HEK293 (cell line): ENCODE results near the gene FGA.

Experiments used
- CTCF ChIA-PET: fragments of 350-600 bp; formaldehyde crosslinking; extraction: SDS; loops from one replicate; lab custom pipeline; 2021; ENCODE audit warnings: antibody characterized with exemption; lab: Yijun Ruan, JAX
- POLR2A ChIA-PET: fragments of 300-600 bp; formaldehyde crosslinking; extraction: SDS; loops from one replicate; lab custom pipeline; 2020; ENCODE audit warnings: antibody characterized with exemption, inconsistent platforms; lab: Yijun Ruan, JAX
- H3K27ac ChIP-seq: fragments of 200-500 bp; sonication (Bioruptor generic); 2 replicates; pipeline ENCODE4 v1.5.1; 2014; ENCODE audit warnings: low read depth, low read length, control low read depth, inconsistent platforms; ENCODE audit errors: extremely low read depth
- H3K36me3 ChIP-seq, 2 experiments: fragments of 200-500 bp in 1 of 2; sonication (Bioruptor generic) in 1 of 2; 1 replicate in 1 of 2; 2 replicates in 1 of 2; pipeline ENCODE4 v1.5.1; 2014 to 2017; ENCODE audit warnings: inconsistent platforms in 2 of 2, low read length in 2 of 2; ENCODE audit not compliant: control insufficient read depth in 2 of 2, insufficient read depth in 1 of 2
- H3K4me1 ChIP-seq: fragments of 200-500 bp; sonication (Bioruptor generic); 2 replicates; pipeline ENCODE4 v1.5.1; 2014; ENCODE audit warnings: mild to moderate bottlenecking, low read length, inconsistent platforms; ENCODE audit not compliant: control insufficient read depth, insufficient read depth
- H3K4me3 ChIP-seq: 2 replicates; pipeline ENCODE4 v1.5.1; 2011; ENCODE audit warnings: low read depth, mild to moderate bottlenecking, control low read depth, low read length, moderate library complexity
- H3K9me3 ChIP-seq: fragments of 200-500 bp; sonication (Bioruptor generic); 2 replicates; pipeline ENCODE4 v1.5.1; 2014; ENCODE audit warnings: low read depth, low read length, inconsistent platforms; ENCODE audit not compliant: control insufficient read depth, insufficient read depth
- BCL11A ChIP-seq: fragments of 450-650 bp; formaldehyde crosslinking; IDR thresholded peaks from 2 replicates; pipeline ENCODE4 v1.5.1; 2016; ENCODE audit warnings: low read depth, missing biosample characterization, missing genetic modification characterization
- HOXC10 ChIP-seq: sonication (generic); formaldehyde crosslinking; IDR thresholded peaks from 2 replicates; pipeline ENCODE4 v1.8.1; 2023; ENCODE audit warnings: mild to moderate bottlenecking, missing genetic modification reagents
- KLF8 ChIP-seq: fragments of 450-650 bp; formaldehyde crosslinking; IDR thresholded peaks from 2 replicates; pipeline ENCODE4 v1.5.1; 2016; ENCODE audit warnings: missing biosample characterization, missing genetic modification characterization
- MEIS1 ChIP-seq: sonication (generic); formaldehyde crosslinking; IDR thresholded peaks from 2 replicates; pipeline ENCODE4 v1.8.1; 2022; ENCODE audit warnings: missing genetic modification reagents, mild to moderate bottlenecking, borderline replicate concordance
- SP2 ChIP-seq: fragments of 450-650 bp; formaldehyde crosslinking; IDR thresholded peaks from 2 replicates; pipeline ENCODE4 v1.5.1; 2016; ENCODE audit warnings: missing biosample characterization, missing genetic modification characterization
- SP3 ChIP-seq: fragments of 450-650 bp; formaldehyde crosslinking; IDR thresholded peaks from 2 replicates; pipeline ENCODE4 v1.5.1; 2016; ENCODE audit warnings: missing biosample characterization, missing genetic modification characterization
- SP7 ChIP-seq: fragments of 450-650 bp; formaldehyde crosslinking; IDR thresholded peaks from 2 replicates; pipeline ENCODE4 v1.5.1; 2016; ENCODE audit warnings: missing biosample characterization, missing genetic modification characterization
- TRIM28 ChIP-seq: IDR thresholded peaks from 2 replicates; pipeline ENCODE4 v1.6.1; 2011; ENCODE audit warnings: low read length, control low read depth, borderline replicate concordance
- ZBTB17 ChIP-seq: fragments of 450-650 bp; formaldehyde crosslinking; IDR thresholded peaks from 2 replicates; pipeline ENCODE4 v1.5.1; 2016; ENCODE audit warnings: missing biosample characterization, missing genetic modification characterization
- ZBTB21 ChIP-seq: fragments of 450-650 bp; formaldehyde crosslinking; IDR thresholded peaks from 2 replicates; pipeline ENCODE4 v1.5.1; 2017; ENCODE audit warnings: missing biosample characterization, missing genetic modification characterization
- ZEB2 ChIP-seq: fragments of 450-650 bp; formaldehyde crosslinking; IDR thresholded peaks from 2 replicates; pipeline ENCODE4 v1.5.1; 2016; ENCODE audit warnings: missing biosample characterization, missing genetic modification characterization
- ZNF169 ChIP-seq: fragments of 450-650 bp; formaldehyde crosslinking; IDR thresholded peaks from 2 replicates; pipeline ENCODE4 v1.5.1; 2016; ENCODE audit warnings: missing biosample characterization, missing genetic modification characterization
- ZNF174 ChIP-seq: fragments of 450-650 bp; formaldehyde crosslinking; IDR thresholded peaks from 2 replicates; pipeline ENCODE4 v1.5.0; 2017; ENCODE audit warnings: missing biosample characterization, mild to moderate bottlenecking, missing genetic modification characterization
- ZNF221 ChIP-seq: fragments of 450-650 bp; formaldehyde crosslinking; IDR thresholded peaks from 2 replicates; pipeline ENCODE4 v1.5.1; 2017; ENCODE audit warnings: missing biosample characterization, missing genetic modification characterization, borderline replicate concordance
- ZNF248 ChIP-seq: fragments of 450-650 bp; formaldehyde crosslinking; IDR thresholded peaks from 2 replicates; pipeline ENCODE4 v1.5.1; 2017; ENCODE audit warnings: missing biosample characterization, missing genetic modification characterization
- ZNF280D ChIP-seq: fragments of 450-650 bp; formaldehyde crosslinking; IDR thresholded peaks from 2 replicates; pipeline ENCODE4 v1.5.1; 2016; ENCODE audit warnings: missing biosample characterization, missing genetic modification characterization
- ZNF335 ChIP-seq: fragments of 450-650 bp; formaldehyde crosslinking; conservative IDR thresholded peaks from 2 replicates; pipeline ENCODE4 v1.5.1; 2016; ENCODE audit warnings: missing biosample characterization, missing genetic modification characterization
- ZNF398 ChIP-seq: fragments of 450-650 bp; formaldehyde crosslinking; IDR thresholded peaks from 2 replicates; pipeline ENCODE4 v1.5.1; 2017; ENCODE audit warnings: missing biosample characterization, missing genetic modification characterization
- ZNF423 ChIP-seq: fragments of 450-650 bp; formaldehyde crosslinking; IDR thresholded peaks from 2 replicates; pipeline ENCODE4 v1.5.1; 2016; ENCODE audit warnings: missing biosample characterization, missing genetic modification characterization
- ZNF48 ChIP-seq: fragments of 450-650 bp; formaldehyde crosslinking; IDR thresholded peaks from 2 replicates; pipeline ENCODE4 v1.5.1; 2016; ENCODE audit warnings: missing biosample characterization, missing genetic modification characterization
- ZNF501 ChIP-seq: fragments of 450-650 bp; formaldehyde crosslinking; IDR thresholded peaks from 2 replicates; pipeline ENCODE4 v1.5.1; 2016; ENCODE audit warnings: missing biosample characterization, missing genetic modification characterization
- ZNF518A ChIP-seq: fragments of 450-650 bp; formaldehyde crosslinking; conservative IDR thresholded peaks from 2 replicates; pipeline ENCODE4 v1.5.1; 2016; ENCODE audit warnings: low read depth, missing biosample characterization, missing genetic modification characterization
- ZNF585B ChIP-seq: fragments of 450-650 bp; formaldehyde crosslinking; IDR thresholded peaks from 2 replicates; pipeline ENCODE4 v1.5.1; 2016; ENCODE audit warnings: missing biosample characterization, missing genetic modification characterization
- ZNF600 ChIP-seq: fragments of 450-650 bp; formaldehyde crosslinking; IDR thresholded peaks from 2 replicates; pipeline ENCODE4 v1.5.1; 2016; ENCODE audit warnings: missing biosample characterization, missing genetic modification characterization
- ZNF664 ChIP-seq: fragments of 450-650 bp; formaldehyde crosslinking; IDR thresholded peaks from 2 replicates; pipeline ENCODE4 v1.5.1; 2016; ENCODE audit warnings: missing biosample characterization, missing genetic modification characterization
- ZXDB ChIP-seq: fragments of 450-650 bp; formaldehyde crosslinking; IDR thresholded peaks from 2 replicates; pipeline ENCODE4 v1.5.1; 2016; ENCODE audit warnings: missing biosample characterization, missing genetic modification characterization

FGA gene

GRCh38 chr4:154549894-154550790 is 40.4 kb downstream of the FGA start, which contains the start of gene PLRG1:
Gene PLRG1 (minus strand): TSS chr4:154550400. CDS start chr4:154550308, 92 bp downstream.
- ChIA-PET POLR2A (interaction anchor here (0.7 to 1.1 kb wide), 6 partner anchors 9 to 171 kb away, joined by 3 to 7 read pairs (median 3); partner anchors contain the start of gene DCHS2), CTCF (interaction anchor here (0.6 to 15.4 kb wide), 10 partner anchors 9 to 800 kb away, joined by 3 to 429 read pairs (median 4); partner anchors contain the start of genes FGB and FGG)
- H3K36me3 ChIP-seq = peaks cover 17 to 34% of the 10 kb centered on the region in 2 experiments; a peak in 2 of 3 replicates
- peak within 1 kb of the TSS; percentile 7 for H3K27ac ChIP-seq
- H3K4me1 ChIP-seq = peaks cover 2% of the 10 kb centered on the region
- H3K4me3 ChIP-seq = peak within 1 kb of the TSS; percentile 69
- no peaks in the 10 kb centered on the region for H3K9me3 ChIP-seq
- TF ChIP-seq TRIM28 = peak; percentile 12; the same call in 1 of the 2 replicates
- TF ChIP-seq MEIS1 (CRISPR knock-in tag) = no peak
- 0 out of 2 replicates have a peak, but pooled peaks have one; percentile 40 for TF ChIP-seq ZNF600 (tag by site-specific recombination)
- TF ChIP-seq ZNF335 (tag by site-specific recombination) = peak; percentile 19; the same call in 1 of the 2 replicates
- TF ChIP-seq ZBTB21 (tag by site-specific recombination) = no peak
- no peak for TF ChIP-seq ZNF280D (tag by site-specific recombination)
- no peak for TF ChIP-seq ZNF398
- TF ChIP-seq ZNF169 (tag by site-specific recombination) = no peak
- no peak for TF ChIP-seq ZNF248 (tag by site-specific recombination)
- no peak for TF ChIP-seq ZNF423 (tag by site-specific recombination)
- TF ChIP-seq KLF8 (tag by site-specific recombination) = no peak
- TF ChIP-seq ZBTB17 (tag by site-specific recombination) = peak; percentile 67
- no peak for TF ChIP-seq BCL11A (tag by site-specific recombination)
- 0 out of 2 replicates have a peak, but pooled peaks have one; percentile 35 for TF ChIP-seq SP7 (tag by site-specific recombination)
- no peak for TF ChIP-seq ZNF48
- TF ChIP-seq ZNF501 (tag by site-specific recombination) = no peak
- TF ChIP-seq ZNF221 (tag by site-specific recombination) = no peak
- TF ChIP-seq ZNF174 (tag by site-specific recombination) = no peak
- no peak for TF ChIP-seq ZNF664
- TF ChIP-seq ZXDB (tag by site-specific recombination) = peak; percentile 29; the same call in 1 of the 2 replicates
- TF ChIP-seq ZEB2 (tag by site-specific recombination) = no peak
- TF ChIP-seq HOXC10 (CRISPR knock-in tag) = no peak
- TF ChIP-seq SP2 (tag by site-specific recombination) = peak; percentile 71
- no peak for TF ChIP-seq ZNF585B (tag by site-specific recombination)
- TF ChIP-seq SP3 (tag by site-specific recombination) = peak; percentile 39; the same call in 1 of the 2 replicates
- TF ChIP-seq ZNF518A (tag by site-specific recombination) = peak; percentile 79
